Osteocyte (in vitro differentiated cells): ENCODE measurements around the gene KRTAP26-1. TPM values are rescaled to one million over a fixed set of nuclear protein-coding genes. Genes with fewer than 3 reads are reported as not detected.
A peak's percentile ranks its signal among the peaks of the same experiment; 100 is the strongest.

Source experiments
- DNase-seq: peaks from one replicate; pipeline ENCODE4 v3.0.0; 2021; ENCODE audit warnings: mixed read lengths; ENCODE audit not compliant: unreplicated experiment; ENCODE audit errors: extremely low spot score
- H3K27ac Mint-ChIP-seq: one replicate; pipeline ENCODE4 v1.8.0; 2021; ENCODE audit warnings: mild to moderate bottlenecking, mixed read lengths; ENCODE audit not compliant: unreplicated experiment
- H3K27me3 Mint-ChIP-seq: one replicate; pipeline ENCODE4 v1.8.0; 2021; ENCODE audit warnings: mixed read lengths; ENCODE audit not compliant: unreplicated experiment
- H3K36me3 Mint-ChIP-seq: one replicate; pipeline ENCODE4 v1.8.0; 2021; ENCODE audit warnings: mixed read lengths; ENCODE audit not compliant: unreplicated experiment
- H3K4me1 Mint-ChIP-seq: one replicate; pipeline ENCODE4 v1.8.0; 2021; ENCODE audit warnings: mixed read lengths; ENCODE audit not compliant: unreplicated experiment
- H3K4me3 Mint-ChIP-seq: one replicate; pipeline ENCODE4 v1.8.0; 2021; ENCODE audit warnings: mild to moderate bottlenecking, moderate library complexity, mixed read lengths; ENCODE audit not compliant: unreplicated experiment
- H3K9me3 Mint-ChIP-seq: one replicate; pipeline ENCODE4 v1.8.0; 2021; ENCODE audit warnings: mixed read lengths; ENCODE audit not compliant: unreplicated experiment
- CTCF ChIP-seq: fragments of 200-600 bp; sonication (generic); IDR thresholded peaks from 2 replicates; pipeline ENCODE4 v1.5.0; 2021; ENCODE audit warnings: antibody characterized with exemption, mild to moderate bottlenecking, moderate library complexity
- total RNA-seq: library from RNA; stranded (reverse); gene quantifications from 2 replicates; pipeline ENCODE4 v1.2.1, GENCODE V29; 2021

The KRTAP26-1 gene
- total RNA-seq, 1 donor from 2014 or later = not detected

- peaks cover 53% of the 10 kb centered on the region for H3K4me1 Mint-ChIP-seq
- TF ChIP-seq CTCF = no peak
- H3K27ac Mint-ChIP-seq = peak within 1 kb of the TSS; percentile 70
- H3K36me3 Mint-ChIP-seq = no peaks in the 10 kb centered on the region
- no peaks in the 10 kb centered on the region for H3K9me3 Mint-ChIP-seq
- no peak for DNase-seq
- no peak within 1 kb of the TSS for H3K4me3 Mint-ChIP-seq
- H3K27me3 Mint-ChIP-seq = no peaks in the 10 kb centered on the region
Measured at GRCh38 chr21:30337276-30337744, 17.2 kb upstream of the KRTAP26-1 start, which contains the start of gene KRTAP27-1. TSS of gene KRTAP27-1 (minus strand) at chr21:30337694. CDS start at chr21:30337668, 26 bp downstream.

GRCh38 chr21:30336596-30336995 lies 16.5 kb upstream of the KRTAP26-1 start:
- peaks cover 54% of the 10 kb centered on the region for H3K4me1 Mint-ChIP-seq
- TF ChIP-seq CTCF = no peak
- no peaks in the 10 kb centered on the region for H3K27me3 Mint-ChIP-seq
- H3K9me3 Mint-ChIP-seq = no peaks in the 10 kb centered on the region
- DNase-seq = no peak
- no peaks in the 10 kb centered on the region for H3K36me3 Mint-ChIP-seq
- H3K27ac Mint-ChIP-seq = peak overlapping the region; percentile 70
- no peak overlapping the region for H3K4me3 Mint-ChIP-seq

GRCh38 chr21:30333736-30334135 lies 13.6 kb upstream of the KRTAP26-1 start:
- no peaks in the 10 kb centered on the region for H3K27me3 Mint-ChIP-seq
- no peak for DNase-seq
- peak overlapping the region; percentile 74 for H3K27ac Mint-ChIP-seq
- no peaks in the 10 kb centered on the region for H3K36me3 Mint-ChIP-seq
- H3K4me3 Mint-ChIP-seq = peak overlapping the region; percentile 61
- no peak for TF ChIP-seq CTCF
- H3K4me1 Mint-ChIP-seq = peaks cover 56% of the 10 kb centered on the region
- H3K9me3 Mint-ChIP-seq = no peaks in the 10 kb centered on the region

DNA sequence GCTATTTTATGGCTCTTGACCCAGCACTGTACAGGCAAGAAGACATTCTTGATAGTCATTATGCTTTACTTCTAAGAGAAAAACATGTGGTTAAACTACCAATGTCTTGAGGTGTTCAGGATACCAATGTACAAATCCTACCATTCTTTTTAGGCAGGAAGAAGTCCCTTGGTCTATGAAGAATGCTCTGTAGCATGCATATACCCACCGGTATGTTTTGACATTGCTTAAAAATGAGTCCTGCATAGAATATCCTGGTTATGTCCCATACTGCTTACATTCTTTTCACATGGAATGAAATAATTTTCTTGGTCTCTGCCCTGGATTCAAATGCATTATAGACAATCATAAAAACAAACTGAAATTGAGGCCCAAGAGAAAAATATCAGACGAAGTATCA lies 12.6 kb upstream of the KRTAP26-1 start:
- no peak for TF ChIP-seq CTCF

DNA sequence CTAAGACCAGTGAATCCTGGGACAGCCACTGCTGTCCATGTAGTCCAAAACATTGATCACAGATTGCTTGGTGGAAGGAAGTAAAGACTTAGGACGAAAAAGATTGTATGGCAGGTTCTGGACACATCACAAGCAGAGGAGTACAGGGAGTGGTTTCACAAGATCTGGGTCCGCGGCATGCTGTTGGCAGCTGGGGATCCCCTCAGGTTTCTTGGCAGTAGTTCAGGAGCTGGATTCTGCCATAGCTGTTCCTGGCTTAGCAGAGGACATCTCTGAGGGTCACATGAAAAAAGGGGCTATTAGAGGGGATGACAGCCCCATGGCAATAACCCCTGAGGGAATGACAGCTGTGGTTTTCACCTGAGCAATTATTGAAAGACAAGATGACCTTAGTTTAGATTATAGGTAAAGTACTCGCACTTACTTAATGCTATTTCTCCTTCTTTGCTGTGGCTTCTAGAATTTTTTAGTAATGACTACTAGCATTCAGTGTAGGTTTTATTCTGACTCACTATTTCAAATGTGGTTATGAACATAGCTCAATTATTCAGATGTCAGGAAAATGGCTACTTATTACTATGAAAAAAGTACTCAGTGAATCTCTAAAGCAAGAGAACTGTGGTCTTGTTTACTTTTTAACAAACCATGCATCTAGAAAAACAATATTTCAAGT lies 9.2 kb upstream of the KRTAP26-1 start:
- DNase-seq = no peak
- peaks cover 30% of the 10 kb centered on the region for H3K4me1 Mint-ChIP-seq
- peaks cover 7% of the 10 kb centered on the region for H3K27me3 Mint-ChIP-seq
- H3K27ac Mint-ChIP-seq = no peak overlapping the region
- no peak for TF ChIP-seq CTCF
- H3K36me3 Mint-ChIP-seq = peaks cover 3% of the 10 kb centered on the region
- peaks cover 17% of the 10 kb centered on the region for H3K9me3 Mint-ChIP-seq
- no peak overlapping the region for H3K4me3 Mint-ChIP-seq

More for the DNA sequence above, 12.6 kb upstream of the KRTAP26-1 start:
- no peak for DNase-seq
- Mint-ChIP-seq H3K4me1 (peaks cover 52% of the 10 kb centered on the region), H3K27me3 (no peaks in the 10 kb centered on the region), H3K27ac (peak overlapping the region; percentile 74), H3K36me3 (no peaks in the 10 kb centered on the region), H3K9me3 (no peaks in the 10 kb centered on the region), H3K4me3 (no peak overlapping the region)
